COLO829 (cell line): ENCODE data around the gene ANKFY1.

Experiments used
- DNase-seq: peaks from one replicate; pipeline ENCODE4 v3.0.0; 2012; ENCODE audit warnings: low spot score

Gene ANKFY1

DNA sequence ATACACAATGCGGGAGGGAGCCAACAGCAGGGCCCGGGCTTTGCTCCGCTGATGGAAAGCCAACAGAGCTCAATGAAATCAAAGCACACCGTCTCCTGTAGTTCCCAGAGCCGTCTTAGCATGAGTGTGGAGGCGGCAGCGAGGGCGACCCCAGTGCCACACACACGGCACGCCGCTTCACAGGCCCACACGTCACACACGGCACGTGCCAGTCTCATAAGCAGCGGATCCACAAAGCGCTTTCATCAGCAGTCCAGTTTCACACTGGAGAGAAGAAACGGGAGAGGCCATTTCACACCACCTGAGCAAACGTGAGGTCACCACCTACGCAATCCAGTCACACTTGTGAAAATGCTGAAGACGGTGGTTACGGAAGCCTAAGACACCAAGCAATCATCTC, 86.0 kb downstream of the ANKFY1 start:
- DNase-seq, result no peak

DNA sequence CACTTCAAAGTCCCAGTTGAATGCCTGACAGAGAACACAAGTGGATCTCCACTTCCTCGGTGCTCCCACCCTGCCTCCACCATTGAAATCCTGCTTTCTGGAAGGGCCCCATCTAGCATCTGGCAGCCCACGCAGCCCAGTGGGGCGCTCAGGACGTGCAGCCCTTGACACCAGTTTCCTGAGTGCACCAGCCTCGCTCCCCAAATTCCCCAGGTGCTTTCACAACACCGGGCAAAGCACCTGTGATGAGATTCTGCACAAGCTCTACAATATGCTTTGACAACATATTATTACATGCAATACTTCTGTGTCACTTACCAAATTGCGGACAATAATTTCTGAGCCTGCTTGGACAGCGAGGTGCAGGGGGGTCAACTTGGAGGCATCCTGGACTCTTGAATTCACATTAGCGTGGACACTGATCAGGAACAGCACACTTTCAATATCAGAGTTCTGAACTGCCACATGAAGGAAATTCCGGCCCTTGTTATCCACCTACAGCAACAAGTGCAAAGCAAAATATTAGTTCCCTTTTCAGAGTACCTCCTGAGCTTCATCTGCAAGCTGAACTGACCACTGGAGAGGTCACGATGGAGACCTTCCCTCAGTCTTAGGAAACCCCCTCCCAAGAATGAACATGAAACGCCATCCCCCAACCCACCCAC, 86.8 kb downstream of the ANKFY1 start:
- no peak for DNase-seq

- DNase-seq, result no peak
Measured at GRCh38 chr17:4175921-4176807, 87.6 kb downstream of the ANKFY1 start.

DNA sequence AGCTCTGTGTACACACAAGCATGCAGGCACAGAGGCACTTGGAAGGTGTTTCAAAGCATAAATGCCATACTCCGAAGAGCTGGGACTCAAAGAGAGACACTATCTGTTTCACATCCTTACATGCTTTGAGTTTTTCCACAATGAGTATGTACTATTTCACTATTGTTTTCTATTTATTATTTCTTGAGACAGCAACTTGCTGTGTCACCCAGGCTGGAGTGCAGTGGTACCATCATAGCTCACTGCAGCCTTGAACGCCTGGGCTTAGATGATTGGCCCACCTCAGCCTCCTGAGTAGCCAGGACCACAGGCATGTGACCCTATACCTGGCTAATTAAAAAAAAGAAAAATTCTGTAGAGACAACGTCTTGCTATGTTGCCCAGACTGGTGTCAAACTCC, 89.2 kb downstream of the ANKFY1 start:
- DNase-seq, result no peak

DNA sequence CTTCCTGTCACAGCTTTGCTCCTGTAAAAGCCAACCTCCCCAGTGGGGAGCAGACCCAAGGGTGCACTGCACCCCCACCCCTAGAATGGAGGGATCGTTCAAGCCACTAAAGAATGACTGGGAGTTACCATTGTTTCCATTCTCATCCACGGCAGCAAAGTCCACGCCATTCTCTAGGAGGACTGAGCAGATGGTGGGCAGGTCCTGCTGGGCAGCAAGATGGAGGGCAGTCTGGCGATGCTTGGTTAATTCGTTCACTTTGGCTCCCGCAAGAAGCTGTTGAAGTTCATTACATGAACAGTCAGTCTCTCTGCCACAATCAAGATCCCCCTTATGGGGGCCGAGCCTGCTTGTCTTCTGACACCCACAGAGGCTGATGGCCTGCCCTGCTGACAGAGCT, 90.0 kb downstream of the ANKFY1 start:
- DNase-seq, result no peak

DNA sequence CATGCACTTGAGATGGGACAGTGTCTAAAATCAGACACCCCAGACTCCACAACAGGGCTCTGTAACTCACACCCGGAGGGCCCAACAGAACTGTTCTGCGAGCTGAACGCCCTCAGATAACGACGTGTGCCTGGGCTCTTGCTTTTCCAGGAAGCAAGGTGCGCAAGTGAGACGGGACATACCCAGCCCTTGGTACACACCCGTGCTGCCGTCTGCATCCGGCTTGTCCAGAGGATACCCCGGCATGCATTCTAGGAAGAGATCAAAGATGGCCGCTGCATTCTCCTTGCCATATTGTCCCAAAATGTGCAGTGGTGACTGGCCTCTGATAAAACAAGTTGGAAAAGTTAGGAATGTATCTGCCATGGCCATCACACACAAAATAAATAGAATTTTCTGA, 91.4 kb downstream of the ANKFY1 start:
- no peak for DNase-seq

GRCh38 chr17:4170639-4171280, 93.0 kb downstream of the ANKFY1 start:
- no peak for DNase-seq

DNA sequence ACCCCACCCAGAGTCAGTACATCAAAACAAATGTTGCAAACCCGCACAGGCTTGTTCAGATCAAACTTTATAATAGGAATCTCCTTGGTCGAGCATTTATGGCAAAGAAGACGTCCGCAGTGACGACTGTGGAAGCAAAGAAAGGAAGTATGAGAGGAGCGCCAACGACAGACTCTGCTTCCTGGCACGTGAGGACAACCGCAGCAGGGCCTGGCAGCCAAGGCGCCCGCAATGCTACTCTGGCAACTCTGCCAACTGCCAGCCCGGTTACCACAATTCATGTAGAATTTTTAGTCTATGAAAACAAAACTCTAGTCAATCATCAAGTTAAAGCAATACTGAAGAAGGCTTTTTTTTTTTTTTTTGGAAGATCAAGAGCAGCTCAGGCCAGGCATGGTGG, 96.0 kb downstream of the ANKFY1 start:
- DNase-seq, result no peak

GRCh38 chr17:4166419-4166818, 97.4 kb downstream of the ANKFY1 start:
- DNase-seq, result no peak

- no peak for DNase-seq
Measured at GRCh38 chr17:4165301-4166010, 98.3 kb downstream of the ANKFY1 start.

- DNase-seq, result no peak
Measured at GRCh38 chr17:4163951-4164350, 99.8 kb downstream of the ANKFY1 start.

GRCh38 chr17:4162775-4163466, 100.9 kb downstream of the ANKFY1 start:
- DNase-seq, result no peak

DNA sequence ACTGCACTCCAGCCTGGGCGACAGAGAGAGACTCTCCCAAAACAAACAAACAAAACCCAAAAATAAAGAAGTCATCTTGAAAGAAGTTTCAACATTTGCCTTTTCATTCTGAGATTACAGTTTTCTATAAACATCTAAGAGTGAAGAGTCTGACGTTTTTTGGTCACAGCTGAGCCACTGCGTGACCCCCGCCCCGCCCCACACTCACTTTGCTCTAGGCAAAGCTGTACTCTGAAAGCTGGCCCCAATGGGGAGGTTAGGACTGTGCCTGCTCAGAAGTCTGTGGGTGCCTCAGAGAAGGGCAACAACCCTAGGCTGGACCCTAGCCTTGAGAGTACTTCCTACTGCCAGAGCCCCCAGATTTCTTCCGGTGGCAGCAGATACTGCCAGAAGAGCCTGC, 101.5 kb downstream of the ANKFY1 start:
- no peak for DNase-seq

DNA sequence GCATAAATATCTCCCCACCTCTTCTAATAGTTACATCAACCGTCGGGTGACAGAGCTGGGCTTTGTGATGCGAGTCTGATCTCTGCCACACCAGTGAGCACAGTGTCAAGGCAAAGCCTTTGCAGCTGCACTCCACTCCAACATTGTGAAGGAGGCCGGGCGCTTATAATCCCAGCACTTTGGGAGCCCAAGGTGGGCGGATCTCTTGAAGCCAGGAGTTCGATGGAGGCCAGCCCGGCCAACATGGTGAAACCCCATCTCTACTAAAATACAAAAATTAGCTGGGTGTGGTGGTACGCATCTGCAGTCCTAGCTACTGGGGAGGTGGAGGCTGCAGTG, 101.8 kb downstream of the ANKFY1 start:
- no peak for DNase-seq

DNA sequence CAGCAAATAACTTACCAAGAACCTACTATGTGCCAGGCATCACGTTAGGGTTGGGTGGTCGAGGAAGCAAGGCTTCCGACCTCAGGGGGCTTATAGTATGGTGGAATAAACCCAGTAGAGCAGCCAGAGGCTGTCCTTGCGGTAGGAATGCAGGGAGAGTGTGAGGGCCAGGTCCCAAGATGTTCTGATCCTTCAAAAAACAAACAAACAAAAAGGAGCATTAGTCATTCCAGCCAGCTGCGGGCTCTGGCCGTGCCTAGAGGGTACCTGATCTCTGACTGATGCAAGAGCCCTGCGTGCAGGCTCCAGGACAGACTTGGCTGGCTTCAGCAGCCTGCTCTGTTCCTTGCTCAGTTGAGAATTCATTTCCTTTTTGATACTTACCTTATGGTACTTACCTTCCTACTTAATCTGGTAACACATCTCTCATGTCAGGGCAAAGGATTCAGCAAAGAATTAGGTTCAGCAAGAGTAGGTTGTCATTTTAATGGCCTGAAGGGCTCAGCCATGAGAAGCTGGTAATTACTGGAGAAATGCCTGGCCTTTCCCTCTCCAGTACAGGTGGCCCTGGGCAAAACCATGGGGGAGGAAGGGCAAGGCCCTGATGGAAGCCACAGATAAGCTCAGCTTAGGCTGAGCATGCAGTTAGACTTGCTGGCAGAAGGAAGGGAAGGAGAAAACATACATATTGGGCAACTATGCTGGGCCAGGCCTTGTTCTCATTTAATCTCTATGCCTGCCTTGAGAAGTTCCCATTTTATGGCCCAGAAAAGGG, 102.4 kb downstream of the ANKFY1 start:
- no peak for DNase-seq

DNA sequence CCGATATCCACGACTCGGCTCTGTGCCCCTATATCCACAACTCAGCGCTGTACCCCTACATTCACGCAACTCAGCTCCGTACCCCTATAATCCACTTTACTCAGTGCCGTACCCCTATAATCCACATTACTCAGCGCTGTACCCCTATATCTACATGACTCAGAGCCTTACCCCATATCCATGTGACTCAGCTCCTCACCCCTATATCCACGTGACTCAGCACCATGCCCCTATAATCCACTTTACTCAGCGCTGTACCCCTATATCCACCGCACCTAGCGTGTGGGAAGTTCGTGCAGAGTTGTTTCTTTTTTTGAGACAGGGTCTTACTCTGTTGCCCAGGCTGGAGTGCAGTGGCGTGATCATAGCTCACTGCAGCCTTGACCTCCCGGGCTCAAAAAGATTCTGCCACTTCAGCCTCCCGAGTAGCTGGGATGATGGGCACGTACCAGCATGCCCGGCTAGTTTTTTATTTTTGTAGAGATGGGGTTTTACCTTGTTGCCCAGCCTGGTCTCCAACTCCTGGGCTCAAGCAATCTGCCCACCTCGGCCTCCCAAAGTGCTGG, 103.4 kb downstream of the ANKFY1 start:
- no peak for DNase-seq

- DNase-seq, result no peak
Measured at GRCh38 chr17:4159761-4160160, 104.0 kb downstream of the ANKFY1 start.

DNA sequence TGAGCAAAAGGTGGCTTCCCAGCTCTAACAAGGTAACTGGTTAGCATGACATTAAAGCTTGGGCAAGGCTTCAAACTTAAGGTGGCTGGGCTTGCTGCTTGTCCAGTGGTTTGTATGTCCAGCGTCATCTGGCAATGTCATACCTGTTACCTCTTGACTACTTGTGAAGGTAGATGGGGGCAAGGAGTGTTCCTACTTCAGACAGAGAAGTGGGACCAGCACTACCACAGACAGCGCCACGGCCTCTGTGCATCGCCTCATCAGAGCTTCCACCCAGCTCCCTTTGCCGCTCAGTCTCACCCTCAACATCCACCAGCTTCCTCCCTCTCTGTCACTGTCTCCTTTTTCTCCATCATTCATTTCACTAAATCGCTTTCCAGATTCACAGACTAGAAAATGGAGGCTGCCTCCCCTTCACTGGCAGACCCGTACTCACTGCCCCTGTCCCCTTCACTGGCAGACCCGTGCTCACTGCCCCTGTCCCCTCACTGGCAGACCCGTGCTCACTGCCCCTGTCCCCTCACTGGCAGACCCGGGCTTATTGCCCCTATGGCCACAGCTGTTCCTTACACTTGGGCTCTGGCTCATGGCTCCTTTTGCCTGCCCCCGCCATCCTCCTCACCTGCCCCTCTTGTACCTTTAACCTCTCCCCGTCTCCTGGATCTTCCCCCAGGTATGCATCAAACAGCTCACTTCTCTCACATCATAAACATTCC, 106.0 kb downstream of the ANKFY1 start:
- DNase-seq, result no peak

DNA sequence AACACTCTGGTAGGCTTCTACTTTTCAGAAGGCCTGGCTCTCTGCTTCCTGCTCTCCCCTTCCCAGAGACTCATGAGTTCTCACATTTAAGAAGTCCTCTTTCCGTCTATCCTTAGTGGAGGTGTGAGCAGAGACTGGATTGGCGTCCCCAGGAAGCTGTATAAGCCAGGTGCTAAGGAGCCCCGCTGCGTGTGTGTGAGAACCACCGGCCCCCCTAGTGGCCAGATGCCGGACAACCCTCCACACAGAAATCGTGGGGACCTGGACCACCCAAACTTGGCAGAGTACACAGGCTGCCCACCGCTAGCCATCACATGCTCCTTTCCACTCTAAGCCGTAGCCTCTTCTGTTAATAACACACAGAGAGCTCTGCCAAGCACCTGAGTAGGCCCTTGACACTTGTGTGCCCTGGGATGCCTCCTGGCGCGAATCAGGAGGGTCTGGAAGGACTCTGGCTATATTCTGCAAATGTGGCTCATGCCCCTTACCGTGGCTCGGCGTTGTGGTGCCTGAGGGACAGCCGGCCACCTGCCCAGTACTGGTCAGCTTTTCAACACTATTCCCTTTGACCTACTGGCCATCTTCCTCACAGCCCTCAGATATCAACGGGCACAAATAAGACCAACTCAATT, 106.9 kb downstream of the ANKFY1 start:
- no peak for DNase-seq
